Measurements from ENCODE around the gene BPI. TPM values are rescaled to one million over a fixed set of nuclear protein-coding genes. Genes with fewer than 3 reads are reported as not detected.
"Not testable (repeated sequence)": the region's sequence is repeated elsewhere in the genome, so short reads cannot be mapped to it uniquely, and the experiment has no call there.

BPI gene
- total RNA-seq, 1 donor from 2014 or later: not detected

GRCh38 chr20:38304845-38305447 is 990 bp downstream of the BPI start:
- no peak for DNase-seq (ENCODE audit: low read depth)

DNA sequence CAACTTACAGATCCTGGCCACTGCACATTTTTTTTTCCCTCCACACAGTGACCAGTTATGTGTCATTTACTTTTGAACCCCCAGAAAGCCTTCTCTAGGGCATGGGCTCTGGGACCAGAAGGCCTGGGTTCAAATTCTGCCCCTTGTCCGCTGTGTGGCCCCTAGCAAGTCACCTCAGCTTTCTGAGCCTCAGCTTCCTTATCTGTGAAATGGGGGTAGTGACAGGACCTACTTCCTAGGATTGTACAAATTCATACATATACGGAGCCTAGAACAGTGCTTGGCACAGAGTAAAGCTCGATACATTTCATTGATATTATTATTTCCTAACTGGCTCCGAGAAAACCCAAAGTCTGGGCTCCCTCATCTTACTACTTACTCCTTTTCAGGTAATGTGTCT is 1.6 kb downstream of the BPI start:
- no peak for DNase-seq (ENCODE audit: low read depth)

- DNase-seq (ENCODE audit: low read depth): no peak
Measured at GRCh38 chr20:38306379-38306778, 2.4 kb downstream of the BPI start.

DNA sequence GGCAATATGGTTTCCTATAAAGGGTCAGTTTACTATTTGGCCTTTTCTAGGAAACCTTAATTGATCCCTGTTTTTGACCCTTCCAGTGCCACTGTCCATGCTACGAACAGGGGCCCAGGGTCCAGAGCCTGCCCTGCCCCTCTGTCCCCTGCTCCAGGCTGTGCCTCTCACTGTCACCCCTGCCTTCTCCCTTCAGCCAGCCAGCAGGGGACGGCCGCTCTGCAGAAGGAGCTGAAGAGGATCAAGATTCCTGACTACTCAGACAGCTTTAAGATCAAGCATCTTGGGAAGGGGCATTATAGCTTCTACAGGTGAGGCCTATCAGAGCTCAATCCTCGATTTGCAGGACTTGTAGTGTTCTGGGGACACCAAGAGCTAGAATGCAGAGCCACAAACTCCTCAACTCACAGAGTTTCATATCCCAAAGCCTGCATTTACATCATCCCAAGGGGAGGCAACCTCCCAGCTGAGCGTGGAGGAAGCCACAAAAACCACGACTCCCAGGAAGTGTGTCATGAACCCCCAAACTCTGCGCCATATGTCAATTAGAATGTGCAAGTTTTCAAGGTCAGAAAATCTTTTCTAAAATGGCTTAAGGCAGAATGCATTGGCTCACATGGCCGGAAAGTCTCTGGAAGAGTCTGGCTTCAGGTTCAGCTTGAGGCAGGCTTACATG is 3.6 kb downstream of the BPI start:
- DNase-seq (ENCODE audit: low read depth): no peak

DNA sequence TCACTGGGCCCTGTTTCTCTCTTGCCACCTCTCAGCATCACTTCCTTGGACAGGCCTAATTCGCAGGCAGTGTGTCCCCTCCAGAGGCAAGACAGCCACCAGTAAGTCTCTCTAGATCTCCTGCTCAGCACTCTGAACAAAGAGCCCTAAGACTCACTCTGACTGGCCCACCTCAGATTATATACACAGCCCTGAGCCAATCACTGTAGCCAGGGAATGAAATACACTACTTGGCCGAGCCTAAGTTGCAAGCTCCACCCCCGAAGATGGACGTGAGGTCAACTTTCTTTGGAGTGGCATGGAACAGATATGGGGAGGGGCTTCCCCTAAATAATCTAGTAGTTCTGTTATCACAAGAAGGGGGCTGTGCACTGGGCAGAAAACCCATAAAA is 4.1 kb downstream of the BPI start:
- DNase-seq (ENCODE audit: low read depth): no peak

GRCh38 chr20:38308447-38308846 is 4.5 kb downstream of the BPI start:
- no peak for DNase-seq (ENCODE audit: low read depth)

DNA sequence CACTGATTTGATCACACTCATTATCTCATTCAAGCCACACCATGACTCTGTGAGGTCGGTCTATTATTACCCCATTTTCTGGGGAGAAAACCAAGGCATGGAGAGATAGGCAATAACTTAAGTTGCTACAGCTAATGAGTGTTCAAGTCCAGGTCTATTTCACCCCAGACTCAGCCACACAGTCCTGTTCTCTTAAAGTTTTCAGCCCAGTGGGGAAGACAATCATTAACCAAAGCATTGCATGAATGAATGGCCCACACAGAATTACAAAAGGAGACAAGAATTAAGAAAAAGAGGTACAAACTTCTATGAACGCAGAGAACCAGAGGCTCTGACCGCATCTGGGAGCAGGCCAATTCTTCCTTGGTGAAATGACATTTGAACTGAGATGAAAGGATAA is 7.1 kb downstream of the BPI start:
- peak; percentile 88 for DNase-seq (ENCODE audit: low read depth)

DNA sequence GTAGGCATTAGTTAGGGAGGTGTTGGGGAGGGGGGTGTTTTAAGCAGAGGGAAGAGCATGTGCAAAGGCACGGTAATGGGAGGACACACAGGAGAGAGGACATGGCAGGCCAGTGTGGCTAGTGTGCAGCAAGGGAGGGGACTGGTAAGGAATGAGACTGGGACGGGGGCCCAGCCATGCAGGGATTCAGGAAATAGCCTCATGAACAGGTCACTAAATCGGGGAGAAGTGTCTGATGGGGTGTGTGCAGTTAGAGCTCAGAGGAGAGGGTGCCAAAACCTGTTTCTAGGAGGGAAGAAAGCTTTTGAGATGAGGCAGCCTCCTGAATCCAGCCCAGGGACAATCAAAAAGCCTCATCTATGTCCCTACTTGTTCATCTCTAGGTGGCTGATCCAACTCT is 7.5 kb downstream of the BPI start:
- DNase-seq (ENCODE audit: low read depth): no peak

GRCh38 chr20:38313676-38314075 is 9.7 kb downstream of the BPI start:
- DNase-seq (ENCODE audit: low read depth): no peak

- not testable (repeated sequence) for DNase-seq (ENCODE audit: low read depth)
Measured at GRCh38 chr20:38314350-38314749, 10.4 kb downstream of the BPI start.

DNA sequence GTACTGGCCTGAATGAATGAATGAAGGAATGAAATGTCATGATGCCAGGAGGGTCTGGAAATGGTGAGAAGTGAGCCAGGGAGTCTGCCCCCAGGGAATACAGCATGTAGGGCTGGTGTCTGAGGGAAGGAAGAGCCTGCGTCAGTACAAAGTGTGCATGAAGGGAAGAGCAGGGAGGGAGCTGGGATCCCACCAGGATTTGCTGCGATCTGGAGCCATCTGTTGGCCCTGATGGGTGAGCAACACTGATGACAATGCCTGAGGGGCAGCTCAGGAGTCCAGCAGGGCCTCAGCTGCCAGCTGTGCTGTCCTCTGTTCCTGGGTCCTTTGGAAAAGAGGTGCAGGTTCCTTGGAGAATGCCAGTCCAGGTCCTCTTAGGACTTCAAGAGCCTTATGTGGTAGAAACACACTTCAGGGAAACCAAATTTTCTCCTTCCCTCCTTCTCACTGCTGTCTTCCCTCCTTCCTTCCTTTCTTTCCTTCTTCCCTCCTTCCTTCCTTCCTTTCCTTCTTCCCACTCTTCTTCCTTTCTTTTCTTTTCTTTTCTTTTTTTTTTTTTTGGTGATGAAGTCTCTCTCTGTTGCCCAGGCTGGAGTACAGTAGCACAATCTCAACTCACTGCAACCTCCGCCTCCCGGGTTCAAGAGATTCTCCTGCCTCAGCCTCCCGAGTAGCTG is 11.5 kb downstream of the BPI start:
- no peak for DNase-seq (ENCODE audit: low read depth)

GRCh38 chr20:38316341-38316740 is 12.4 kb downstream of the BPI start:
- no peak for DNase-seq (ENCODE audit: low read depth)

- DNase-seq (ENCODE audit: low read depth): no peak
Measured at GRCh38 chr20:38317422-38317821, 13.5 kb downstream of the BPI start.

DNA sequence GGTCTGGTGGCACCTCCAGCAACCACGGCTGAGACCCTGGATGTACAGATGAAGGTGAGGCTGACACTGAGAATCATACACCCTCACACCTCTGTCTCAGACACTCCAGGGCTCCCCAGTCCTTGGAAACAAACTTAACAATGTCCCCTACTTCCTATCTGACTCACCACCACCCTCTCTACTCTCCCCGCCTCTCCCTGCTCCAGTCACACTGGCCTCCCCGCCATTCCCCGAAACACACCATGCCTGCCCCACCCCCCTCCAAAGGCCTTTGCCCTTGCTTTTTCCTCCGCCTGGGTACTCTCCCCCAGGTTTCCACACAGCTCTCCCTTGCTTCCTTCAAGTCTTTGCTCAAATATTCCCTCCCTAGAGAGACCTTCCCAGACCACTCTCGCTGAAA is 16.3 kb downstream of the BPI start:
- DNase-seq (ENCODE audit: low read depth): peak; percentile 20

- peak; percentile 61 for DNase-seq (ENCODE audit: low read depth)
Measured at GRCh38 chr20:38321959-38322598, 18.1 kb downstream of the BPI start.

DNA sequence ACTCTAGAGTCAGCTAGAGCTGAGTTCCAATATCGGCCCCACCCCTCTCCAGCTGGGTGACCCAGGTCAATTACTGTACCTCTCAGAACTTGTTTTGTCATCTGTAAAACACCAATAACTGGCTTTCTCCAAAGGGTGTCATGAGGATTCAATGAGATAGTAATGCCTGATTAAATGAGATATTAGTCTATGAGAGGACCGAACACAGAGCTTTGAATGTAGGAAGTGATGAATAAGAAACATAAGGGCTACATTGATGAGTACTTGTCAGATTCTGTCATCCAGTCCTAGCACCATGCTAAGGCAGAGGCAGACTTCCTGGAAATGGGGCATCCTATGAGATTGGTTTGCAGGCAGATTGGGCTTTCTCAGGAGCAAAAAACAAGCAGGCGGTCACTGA is 20.2 kb downstream of the BPI start:
- DNase-seq (ENCODE audit: low read depth): no peak

- DNase-seq (ENCODE audit: low read depth): no peak
Measured at GRCh38 chr20:38325167-38325566, 21.2 kb downstream of the BPI start.

DNA sequence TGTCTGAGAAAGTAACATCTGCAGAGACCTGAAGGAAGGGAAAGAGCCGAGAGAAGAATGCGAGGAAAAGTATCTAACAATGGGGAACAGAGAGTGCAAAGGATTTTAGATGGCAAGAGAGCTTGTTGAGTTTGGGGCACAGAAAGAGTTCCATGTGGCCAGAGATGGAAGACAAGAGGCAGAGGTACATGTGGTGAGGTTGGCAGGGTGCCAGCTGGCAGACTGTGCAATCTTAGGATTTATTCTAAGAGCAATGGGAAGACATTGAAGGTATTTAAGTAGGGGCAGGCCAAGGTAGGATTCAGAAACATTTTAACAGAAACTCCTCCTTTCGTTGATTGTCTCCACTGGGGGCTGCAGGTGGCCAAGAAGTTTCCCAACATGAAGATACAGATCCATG is 21.9 kb downstream of the BPI start:
- DNase-seq (ENCODE audit: low read depth): no peak

DNA sequence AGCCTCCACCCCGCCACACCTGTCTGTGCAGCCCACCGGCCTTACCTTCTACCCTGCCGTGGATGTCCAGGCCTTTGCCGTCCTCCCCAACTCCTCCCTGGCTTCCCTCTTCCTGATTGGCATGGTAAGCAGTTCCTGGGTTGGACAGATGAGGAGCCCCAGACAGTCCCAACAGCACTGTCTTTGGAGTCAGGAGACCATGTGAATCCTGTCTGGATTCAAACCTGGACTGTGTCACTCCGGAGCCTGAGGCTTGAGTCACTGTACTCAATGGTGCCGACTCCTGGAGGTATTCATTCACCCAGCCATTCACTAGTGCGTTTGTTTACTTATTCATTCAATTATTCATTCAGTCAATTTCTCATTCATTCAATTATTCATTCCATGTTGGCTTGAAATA is 22.4 kb downstream of the BPI start:
- DNase-seq (ENCODE audit: low read depth): no peak

DNA sequence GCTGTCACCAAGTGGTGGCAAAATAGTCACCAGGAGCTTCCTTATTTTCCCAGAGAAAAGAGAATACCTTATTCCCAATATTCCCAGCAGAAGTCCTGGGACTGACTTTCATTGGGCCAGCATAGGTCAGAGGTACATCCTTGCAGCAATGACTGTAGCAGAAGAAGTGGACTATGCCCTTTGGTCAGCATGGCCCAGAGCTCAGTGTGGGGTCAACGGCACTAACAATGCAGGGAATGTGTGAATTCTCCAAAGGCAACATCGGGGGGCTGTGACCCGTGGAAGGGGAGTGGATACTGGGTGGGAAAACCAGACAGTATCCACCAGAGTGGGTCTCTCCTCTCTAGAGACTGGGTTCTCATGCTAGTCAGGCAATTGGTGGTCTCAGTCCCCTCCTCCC is 26.7 kb downstream of the BPI start:
- peak; percentile 42 for DNase-seq (ENCODE audit: low read depth)

DNA sequence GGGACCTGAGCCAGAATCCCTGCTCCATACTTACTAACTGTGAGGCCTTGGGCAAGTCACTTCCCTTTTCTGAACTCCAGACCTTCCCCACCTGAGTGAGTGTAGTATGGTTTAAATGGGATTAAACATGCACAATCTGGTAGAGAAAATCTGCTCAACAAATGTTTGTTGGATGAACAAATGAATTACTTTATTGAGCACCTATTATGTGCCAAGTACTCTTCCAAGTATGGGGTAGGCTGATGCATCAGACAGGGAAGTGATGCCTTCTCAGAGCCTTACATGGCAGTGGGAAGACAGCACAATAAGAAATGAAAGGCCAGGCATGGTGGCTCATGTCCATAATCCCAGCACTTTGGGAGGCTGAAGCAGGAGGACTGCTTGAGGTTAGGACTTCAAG is 27.3 kb downstream of the BPI start:
- DNase-seq (ENCODE audit: low read depth): no peak

DNA sequence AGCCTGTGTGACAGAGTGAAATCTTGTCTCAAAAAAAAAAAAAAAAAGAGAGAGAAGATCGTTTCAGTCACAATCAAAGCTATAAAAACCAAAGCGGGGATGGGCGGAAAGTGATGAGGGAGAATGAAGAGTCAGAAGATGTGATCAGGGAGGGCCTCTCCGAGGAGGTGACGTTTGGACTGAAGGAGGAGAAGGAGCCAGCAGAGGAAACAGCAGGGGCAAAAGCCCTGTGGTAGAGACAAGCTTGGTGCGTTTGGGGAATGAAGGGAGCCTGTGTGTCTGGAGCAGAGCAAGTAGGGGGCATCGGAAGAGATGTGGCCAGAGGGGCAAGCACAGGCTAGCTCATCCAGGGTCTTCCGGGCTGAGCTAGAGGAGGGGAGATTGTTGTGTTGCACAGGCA is 27.9 kb downstream of the BPI start:
- DNase-seq (ENCODE audit: low read depth): no peak

- no peak for DNase-seq (ENCODE audit: low read depth)
Measured at GRCh38 chr20:38334016-38334415, 30.1 kb downstream of the BPI start.
